ENCODE data around the gene UBTF.

The UBTF gene, protein sequence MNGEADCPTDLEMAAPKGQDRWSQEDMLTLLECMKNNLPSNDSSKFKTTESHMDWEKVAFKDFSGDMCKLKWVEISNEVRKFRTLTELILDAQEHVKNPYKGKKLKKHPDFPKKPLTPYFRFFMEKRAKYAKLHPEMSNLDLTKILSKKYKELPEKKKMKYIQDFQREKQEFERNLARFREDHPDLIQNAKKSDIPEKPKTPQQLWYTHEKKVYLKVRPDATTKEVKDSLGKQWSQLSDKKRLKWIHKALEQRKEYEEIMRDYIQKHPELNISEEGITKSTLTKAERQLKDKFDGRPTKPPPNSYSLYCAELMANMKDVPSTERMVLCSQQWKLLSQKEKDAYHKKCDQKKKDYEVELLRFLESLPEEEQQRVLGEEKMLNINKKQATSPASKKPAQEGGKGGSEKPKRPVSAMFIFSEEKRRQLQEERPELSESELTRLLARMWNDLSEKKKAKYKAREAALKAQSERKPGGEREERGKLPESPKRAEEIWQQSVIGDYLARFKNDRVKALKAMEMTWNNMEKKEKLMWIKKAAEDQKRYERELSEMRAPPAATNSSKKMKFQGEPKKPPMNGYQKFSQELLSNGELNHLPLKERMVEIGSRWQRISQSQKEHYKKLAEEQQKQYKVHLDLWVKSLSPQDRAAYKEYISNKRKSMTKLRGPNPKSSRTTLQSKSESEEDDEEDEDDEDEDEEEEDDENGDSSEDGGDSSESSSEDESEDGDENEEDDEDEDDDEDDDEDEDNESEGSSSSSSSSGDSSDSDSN

DNA sequence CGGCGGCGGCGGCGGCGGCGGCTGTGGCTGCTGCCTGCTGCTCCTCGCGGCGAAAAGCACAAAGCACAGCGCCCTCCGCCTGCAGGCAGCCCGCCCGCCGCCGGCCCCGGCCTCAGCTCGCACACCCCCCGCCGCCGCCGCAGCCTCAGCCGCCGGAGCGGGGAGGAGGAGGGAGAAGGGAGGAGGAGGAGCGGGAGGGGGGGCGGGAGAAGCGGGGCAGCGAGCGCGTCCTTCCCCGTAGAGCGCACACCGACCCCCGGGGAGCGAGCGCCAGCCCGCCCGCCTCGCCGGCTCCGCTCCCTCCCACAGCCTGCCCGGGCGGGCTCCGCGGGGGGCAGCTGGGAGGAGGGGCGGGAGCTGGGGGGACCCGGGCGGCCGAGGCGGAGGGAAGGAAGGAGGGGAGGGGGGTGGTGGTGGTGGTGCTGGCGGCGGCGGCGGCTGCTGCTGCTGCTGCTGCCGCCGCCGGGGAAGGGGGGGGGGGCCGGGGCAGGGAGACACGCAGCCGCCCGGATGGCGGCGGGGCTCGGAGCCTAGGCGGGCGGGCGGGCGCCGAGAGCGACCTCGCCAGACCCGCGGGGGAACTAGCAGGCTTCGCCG is at the start of gene UBTF:
UBTF (minus strand) TSS at position 60 of the 597 bp plus-strand sequence. CDS start 1,446 bp downstream, outside the sequence.
- DNase-seq (ENCODE audit: low read depth in 1 of 2, low spot score in 1 of 2): peak in 1 of 2 donors; percentile 44

DNA sequence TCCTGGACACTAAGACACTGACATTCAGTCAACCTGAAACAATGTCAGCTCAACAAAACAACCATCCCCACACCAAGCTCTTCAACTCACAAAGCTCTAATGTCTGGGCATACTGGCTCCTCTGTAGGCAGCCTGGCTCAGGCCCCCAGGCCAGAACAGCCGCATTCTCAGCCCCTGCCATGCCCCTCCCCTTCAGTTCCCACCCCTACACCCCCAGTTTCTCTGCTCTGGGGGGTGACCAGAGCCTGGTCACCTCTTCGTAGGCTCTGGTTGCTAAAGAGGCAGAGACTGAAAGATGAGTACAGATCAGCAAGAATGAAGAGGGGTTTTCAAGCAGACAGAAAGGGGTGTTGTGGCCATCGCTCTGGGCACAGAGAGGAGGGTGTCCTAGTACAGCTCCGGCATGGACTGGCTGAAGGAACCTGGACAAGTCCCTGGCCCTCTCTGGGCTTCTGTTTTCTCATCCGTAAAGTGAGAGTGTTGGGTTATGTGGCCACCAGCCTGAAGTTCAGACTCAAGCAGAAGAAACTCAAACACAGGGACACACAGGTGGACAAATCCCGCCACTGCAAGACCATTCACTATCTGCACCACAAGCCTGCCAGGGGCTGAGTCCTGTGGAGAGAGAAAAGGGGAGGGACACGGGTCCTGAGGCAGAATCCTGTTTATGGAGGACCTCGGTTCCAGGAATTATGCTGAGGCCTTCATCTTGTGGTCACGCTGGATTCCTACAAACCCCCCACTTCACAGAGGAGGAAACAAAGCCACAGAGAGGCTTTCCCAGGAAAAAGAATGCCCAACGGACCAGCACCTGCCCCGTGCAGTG is 49.4 kb upstream of the UBTF start:
- DNase-seq (ENCODE audit: low read depth in 1 of 2, low spot score in 1 of 2): no peak

DNA sequence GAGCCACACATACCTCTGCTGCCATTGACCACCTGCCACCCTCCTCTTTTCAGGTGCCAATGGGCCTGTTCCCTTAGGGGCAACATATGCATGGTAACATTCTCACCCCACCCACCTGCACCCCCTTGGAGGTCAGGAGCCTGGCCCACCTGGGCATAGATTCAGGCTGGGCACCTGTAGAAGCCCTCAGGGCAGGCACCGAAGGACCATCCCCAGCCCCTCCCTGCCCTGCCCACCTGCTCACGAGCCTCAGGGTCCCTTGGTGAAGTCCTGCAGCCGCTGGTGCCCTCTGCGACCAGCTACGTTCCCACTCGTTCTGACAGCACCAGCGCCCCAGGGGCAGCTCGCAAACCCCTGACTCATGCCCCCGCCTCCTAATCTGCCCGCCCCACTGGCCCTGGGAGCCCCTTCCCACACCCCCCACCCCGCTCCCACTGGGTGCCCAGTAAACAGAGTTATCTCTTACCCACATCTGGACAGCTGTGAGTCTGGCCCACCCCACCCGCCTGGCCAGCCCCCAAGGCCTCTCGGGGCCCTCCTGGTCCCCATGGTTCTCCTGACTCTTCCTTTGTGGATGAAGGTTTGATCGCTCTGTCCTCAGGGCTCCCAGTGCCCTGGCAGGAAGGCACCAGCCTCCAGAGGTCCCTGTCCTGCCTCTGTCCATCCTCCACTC is 48.5 kb upstream of the UBTF start, which contains the start of gene SLC4A1:
SLC4A1 (minus strand) TSS at position 318 of the 673 bp plus-strand sequence. CDS start 5,269 bp downstream, outside the sequence.
- DNase-seq (ENCODE audit: low read depth in 1 of 2, low spot score in 1 of 2): no peak

DNA sequence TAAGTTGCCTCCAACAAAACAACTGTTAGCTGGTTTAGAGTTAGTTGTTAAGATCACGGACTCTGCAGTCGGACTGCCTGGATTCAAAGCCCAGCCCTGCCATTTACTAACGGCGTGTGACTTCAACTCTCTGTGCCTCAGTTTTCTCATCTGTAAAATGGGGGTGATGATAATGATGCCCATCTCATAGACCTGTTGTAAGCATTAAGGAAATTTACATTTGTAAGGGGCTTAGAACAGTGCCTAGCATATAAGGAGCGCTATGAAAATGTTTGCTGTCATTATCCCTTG is 47.6 kb upstream of the UBTF start:
- no peak for DNase-seq (ENCODE audit: low read depth in 1 of 2, low spot score in 1 of 2)

DNA sequence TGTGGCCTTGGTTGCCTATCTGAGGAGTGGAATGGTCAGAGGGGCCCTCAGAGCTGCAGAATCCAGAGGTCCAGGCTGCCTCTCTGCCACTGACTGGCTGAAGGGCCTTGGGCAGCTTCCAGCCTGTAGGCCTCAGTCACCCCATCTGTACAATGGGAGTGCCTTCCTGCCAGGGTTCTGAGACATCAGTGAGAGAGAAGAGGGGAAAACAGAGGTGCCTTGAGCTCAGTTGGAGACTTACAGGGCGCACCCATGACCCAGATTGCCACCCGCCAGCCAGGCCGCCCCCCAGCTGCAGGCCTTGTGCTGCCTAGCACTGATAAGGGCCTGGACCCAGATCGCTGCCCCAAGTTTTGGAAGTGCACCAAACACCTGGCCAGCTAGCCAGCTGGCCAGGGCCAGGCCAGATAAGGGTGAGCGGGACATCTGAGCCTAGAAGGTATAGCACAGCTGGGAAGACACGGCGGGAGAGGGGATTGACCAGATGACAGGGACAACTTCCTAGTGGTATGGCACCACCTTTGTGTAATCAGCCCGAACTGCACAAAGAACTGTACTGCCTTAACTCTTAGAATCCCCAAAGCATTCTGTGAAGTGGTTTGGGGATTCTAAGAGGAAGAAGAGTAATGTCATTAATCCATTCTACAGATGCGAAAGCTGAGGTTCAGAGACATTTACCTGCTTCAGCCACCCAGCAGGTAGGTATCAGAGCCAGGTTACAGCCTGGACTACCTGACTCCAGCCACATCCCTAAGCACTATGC is 47.1 kb upstream of the UBTF start:
- DNase-seq (ENCODE audit: low read depth in 1 of 2, low spot score in 1 of 2): no peak

DNA sequence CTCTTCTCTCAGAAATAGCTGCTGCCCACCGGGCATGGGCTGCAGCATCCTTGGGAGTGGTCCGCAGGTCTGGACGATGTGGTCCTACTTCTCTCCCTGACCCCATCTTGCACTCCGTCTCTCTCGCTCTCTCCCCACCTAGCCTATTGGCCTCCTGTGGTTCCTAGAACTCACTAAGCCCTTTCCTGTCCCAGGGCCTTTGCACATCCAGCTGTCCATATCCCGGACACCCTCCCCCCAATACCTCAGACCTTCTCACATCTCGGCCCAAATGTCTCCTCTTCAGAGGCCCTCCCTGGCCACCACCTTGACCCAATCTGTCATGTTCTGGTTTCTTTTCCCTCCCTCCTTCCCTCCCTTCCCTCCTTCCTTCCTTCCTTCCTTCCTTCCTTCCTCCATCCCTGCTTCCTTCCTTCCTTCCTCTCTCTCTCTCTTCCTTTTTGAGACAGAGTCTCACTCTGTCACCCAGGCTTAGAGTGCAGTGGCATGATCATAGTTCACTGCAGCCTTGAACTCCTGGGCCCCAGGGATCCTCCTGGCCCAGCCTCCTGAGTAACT is 43.9 kb upstream of the UBTF start:
- DNase-seq (ENCODE audit: low read depth in 1 of 2, low spot score in 1 of 2): no peak

DNA sequence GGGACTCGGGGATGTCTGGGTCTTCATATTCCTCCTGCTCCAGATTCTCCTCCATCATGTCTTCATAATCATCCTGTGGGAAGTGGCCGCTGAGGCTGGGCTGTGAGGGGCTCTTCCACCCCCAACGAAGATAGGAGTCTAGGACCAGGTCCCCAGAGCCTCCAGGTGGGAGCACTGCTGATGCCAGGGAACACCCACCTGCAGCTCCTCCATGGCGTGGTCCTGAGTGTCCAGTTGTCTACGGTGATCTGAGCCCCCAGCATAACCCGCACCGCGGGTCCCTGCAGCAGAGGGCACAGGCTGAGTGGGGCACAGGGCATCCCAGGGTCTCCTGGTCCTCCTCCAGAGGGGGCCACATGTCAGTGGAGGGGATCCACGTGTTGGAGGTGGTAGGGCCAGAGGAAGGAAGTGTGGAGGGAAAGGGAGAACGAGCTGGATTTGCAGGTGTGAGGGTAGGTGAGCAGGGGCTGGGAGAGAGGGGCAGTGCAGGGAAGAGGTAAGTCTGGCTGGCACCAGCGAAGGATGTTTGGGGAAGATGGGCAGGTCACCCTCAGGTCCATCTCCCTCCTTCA is 43.3 kb upstream of the UBTF start:
- no peak for DNase-seq (ENCODE audit: low read depth in 1 of 2, low spot score in 1 of 2)

DNA sequence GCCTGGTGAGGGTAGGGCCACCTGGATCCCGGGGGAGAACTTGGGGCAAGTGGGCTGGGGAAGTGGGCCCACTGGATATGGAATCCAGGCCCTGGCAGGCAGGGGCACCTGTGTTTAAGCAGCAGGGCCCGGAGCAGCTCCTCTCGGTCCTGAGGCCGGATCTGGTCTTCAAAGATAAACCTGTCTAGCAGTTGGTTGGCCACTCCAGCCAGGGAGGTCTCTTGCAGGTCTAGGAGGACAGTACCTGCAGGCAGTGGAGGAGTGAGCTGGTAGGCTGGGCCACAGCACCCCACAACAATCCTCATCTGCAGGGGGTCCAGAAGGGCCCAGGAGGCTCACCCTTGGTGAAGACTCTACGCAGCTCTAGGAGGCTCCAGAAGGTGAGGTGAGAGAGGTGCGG is 40.8 kb upstream of the UBTF start:
- DNase-seq (ENCODE audit: low read depth in 1 of 2, low spot score in 1 of 2): no peak

DNA sequence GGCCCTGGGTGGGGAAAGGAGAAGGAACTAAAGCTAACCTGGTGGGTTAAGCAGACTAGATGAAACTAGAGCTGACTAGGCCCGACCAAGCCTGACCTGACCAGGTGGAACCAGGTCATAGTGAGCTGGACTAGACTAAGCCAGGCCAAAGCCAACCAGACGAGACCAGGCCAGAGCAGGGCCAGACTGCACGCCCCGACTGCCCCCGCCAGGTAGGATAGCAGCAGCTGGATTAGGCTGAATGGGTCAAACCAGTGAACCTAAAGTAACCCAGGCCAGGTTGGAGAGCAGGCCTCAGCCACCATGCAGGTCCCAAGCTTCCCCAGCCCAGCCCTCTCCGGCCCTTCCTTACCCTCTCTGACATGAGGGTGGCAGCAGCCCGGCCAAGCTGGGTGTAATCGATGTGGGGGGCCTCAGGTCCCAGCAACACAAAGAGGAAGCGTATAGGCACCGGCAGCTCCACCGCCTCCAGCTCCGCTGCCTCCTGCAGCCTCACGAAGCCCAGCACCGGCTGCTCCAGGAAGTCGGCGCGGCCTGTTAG is 39.4 kb upstream of the UBTF start:
- no peak for DNase-seq (ENCODE audit: low read depth in 1 of 2, low spot score in 1 of 2)

DNA sequence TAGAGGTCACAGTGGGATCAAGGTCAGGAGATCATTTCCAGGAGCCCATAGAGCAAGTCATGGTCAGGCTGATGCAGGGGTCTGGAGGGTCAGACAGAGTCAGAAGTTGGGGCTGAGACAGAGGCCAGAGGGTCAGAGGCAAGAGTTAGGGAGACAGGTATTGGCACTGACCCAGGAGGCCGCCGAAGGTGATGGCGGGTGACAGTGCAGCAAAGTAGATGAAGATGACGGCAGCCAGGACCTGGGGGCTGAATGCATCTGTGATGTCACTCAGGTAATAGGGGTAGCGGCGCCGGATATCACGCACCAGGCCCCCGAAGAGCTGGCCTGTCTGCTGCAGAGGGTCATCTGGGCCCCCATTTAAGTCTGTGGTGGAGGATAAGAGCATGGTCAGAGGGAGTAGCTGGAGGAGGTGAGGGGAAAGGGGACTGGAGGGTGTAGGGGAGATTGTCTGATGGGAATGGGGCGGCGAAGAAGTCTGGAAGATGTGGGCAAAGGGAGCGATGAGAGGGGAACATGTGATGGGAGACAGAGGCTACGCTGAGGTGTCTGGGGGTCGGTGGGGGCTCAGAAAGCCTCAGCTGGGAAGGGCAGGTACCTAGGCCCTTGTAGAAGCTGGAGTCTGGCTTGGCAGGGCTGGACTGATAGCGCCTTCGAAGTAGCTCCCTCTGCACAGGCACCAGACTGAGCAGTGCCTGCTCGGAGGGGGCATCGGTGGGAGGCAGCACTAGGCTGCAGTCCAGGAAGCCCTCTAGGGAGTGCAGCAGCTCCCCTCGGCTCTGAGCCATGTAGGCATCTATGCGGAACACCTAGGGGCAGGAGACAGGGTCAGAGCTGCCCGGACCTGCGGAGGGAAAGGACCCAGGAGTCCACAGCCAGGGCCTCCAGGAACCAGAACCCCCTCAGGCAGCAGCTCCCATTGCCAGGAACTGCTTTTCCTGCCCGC is 38.6 kb upstream of the UBTF start:
- DNase-seq (ENCODE audit: low read depth in 1 of 2, low spot score in 1 of 2): no peak

DNA sequence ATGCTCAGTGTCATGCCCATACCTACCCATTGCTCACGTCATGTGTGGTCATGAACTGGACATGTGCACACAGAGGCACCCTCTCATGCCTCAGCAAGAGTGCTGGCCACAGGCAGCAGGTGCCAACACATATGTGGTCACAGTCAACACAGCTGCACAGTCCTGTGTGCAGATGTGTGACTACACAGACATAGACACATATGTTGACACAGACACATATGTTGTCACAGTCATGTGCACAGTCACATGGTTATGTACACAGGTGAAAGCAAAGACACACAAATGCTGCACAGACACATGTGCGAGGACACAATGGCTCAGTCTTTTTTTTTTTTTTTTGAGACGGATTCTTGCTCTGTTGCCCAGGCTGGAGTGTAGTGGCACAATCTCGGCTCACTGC is 37.2 kb upstream of the UBTF start:
- no peak for DNase-seq (ENCODE audit: low read depth in 1 of 2, low spot score in 1 of 2)

DNA sequence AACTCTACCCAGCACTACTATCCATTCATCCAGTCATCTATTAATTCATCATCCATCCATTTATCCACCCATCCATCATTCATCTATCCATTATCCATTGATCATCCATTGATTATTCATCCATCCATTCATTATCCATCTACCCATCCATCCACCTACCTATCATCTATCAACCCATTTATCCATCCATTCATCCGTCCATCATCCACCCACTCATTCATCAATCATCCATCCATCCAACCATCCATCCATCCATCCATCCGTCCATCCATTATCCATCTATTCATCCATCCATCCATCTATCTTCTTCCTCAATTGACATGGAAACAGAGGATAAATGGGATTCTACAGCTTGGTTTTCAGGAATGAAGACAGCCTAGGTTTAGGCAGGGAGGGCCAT is 36.4 kb upstream of the UBTF start:
- no peak for DNase-seq (ENCODE audit: low read depth in 1 of 2, low spot score in 1 of 2)

DNA sequence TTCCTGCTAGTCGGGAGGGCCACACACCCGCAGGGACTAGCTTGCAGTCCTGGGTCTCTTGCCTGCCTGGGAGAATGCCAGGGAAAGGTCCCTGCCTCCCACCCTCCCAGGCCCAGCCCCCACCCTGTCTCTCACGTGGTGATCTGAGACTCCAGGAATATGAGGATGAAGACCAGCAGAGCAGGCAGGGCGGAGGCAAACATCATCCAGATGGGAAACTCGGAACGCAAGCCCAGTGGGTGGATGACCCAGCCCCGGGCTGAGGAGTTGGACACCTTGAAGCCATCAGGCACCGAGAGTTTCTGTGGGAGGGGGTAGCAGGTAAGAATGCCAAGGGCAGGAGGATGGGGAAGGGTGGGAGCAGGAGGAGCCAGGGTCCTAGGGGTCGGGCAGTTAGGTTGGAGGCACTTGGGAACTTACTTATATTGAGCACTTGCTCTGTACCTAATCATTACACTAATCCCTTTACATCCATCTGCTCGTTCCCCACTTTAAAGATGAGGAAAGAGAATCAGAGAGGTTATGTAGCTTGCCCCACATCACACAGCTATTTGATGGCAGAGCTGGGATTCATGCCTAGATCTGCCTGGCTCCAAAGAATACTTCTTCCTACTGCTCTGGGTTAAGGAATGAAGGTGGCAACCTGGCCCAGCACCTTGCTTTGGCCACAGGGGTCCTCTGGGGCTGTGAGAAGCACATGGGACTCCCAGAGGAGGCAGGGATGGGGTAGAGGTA is 35.1 kb upstream of the UBTF start:
- DNase-seq (ENCODE audit: low read depth in 1 of 2, low spot score in 1 of 2): no peak

DNA sequence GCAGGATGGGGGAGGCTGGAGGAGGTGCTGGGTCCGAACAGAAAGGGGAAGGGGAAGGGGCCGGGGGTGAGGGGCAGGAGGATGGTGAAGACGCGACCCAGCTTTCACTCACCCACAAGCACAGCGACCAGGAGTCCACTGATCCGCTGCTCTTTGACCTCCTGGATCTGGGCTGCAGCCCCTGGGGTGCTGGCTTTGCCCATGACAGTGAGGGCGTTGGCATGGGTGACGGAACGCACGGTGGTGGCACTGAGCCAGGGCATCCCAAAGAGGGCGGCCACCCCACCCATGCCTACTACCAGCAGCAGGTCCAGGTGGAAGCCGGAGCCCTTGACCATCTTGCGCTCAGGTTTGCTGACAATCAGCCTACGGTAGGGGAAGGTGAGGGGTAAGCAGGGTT is 33.5 kb upstream of the UBTF start:
- DNase-seq (ENCODE audit: low read depth in 1 of 2, low spot score in 1 of 2): no peak

DNA sequence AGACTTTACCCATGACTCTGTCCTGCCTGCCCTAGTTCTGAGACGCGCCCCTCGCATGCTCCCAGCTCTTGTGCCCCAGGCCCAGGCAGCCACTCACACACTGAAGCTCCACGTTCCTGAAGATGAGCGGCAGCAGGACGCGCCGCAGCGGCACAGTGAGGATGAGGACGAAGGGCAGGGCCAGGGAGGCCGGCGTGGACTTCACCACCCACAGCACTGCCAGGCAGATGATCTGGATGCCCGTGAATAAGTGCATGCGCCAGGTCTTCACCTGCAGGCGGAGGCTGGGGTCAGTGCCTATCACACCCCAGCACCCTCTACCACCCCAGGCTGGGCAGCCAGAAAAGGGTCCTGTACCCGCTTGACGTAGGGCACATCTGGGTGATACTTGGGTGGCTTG is 31.6 kb upstream of the UBTF start:
- DNase-seq (ENCODE audit: low read depth in 1 of 2, low spot score in 1 of 2): no peak

DNA sequence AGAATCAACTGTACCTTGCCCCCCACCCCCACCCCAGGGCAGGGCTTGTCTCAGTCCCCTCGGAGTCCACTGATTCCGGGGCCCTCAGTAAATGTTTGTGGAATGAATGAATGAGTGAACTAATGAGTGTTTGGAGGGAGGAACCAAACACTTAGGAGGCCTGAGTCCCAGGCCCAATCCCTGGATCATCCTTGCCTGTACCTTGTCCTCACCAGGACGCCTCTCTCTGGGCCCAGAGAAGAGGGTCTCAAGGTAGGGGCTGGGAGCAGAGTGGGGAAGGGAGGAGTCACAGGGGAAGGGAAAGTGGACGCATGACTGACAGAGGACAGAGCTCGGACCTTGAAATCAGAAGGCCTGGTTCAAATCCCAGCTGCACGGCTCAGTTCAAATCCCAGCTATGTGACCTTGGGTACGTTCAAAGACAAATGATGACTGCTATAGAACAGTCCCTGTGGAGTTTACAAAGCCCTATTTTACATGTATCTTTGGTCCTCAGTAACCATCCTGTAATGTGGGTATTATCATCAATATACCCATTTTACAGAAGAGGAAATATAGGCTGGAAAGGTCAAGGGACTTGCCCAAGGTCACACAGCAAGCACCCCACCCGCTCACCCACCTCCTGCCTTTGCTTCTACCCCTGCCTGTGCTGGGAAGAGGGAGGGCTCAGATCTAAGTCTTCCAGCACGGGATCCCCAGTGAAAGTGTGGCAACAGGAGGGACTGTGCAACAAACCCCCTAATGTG is 30.2 kb upstream of the UBTF start:
- DNase-seq (ENCODE audit: low read depth in 1 of 2, low spot score in 1 of 2): no peak
